ENCODE results near the gene U2SURP.

U2SURP gene

DNA sequence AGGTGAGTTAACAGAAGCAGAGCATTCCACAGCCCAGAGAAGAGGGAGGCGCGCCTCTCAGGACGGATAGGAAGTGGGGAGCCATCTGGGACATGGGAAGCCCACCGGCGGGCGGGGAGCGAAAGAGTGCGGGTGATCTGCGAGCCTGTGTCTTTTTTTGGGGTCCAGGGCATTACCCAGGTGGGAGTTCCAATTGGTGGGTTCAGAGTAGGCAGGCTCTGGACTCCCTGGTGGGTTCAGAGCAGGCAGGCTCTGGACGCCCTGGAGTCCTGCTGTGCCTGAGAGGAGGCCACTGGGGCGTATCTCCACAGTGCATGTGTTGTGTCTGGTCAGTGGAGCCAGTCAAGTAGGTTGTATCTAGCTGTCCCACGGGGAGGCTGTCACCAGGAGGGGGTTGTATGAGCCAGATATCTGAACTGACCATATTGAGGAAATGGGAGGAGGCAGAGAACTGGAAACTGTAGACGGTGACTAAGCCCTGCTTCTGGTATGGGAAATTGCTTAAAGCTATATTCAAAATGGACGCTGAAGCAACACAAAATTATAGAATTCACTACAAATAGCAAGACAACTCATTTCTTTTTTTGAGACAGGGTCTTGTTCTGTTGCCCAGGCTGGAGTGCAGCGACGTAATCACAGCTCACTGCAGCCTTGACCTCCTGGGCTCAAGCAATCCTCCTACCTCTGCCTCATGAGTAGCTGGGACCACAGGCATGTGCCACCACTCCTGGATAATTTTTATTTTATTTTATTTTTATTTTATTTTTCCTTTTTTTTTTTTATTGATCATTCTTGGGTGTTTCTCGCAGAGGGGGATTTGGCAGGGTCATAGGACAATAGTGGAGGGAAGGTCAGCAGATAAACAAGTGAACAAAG lies 83.7 kb downstream of the U2SURP start:
- H3K9me3 ChIP-seq (ENCODE audit: control insufficient read depth, low read length), result peaks cover 7% of the 10 kb centered on the region
- no peak overlapping the region for H3K4me3 ChIP-seq (ENCODE audit: extremely low read depth, insufficient read depth, low read length, poor library complexity, severe bottlenecking)
- WGBS, 2 experiments (ENCODE audit: insufficient coverage in 2 of 2), result 90% methylated on average over 9 to 15 of the region's 17 CpGs
- H3K36me3 ChIP-seq (ENCODE audit: control insufficient read depth, insufficient read depth, low read length), result no peaks in the 10 kb centered on the region
- no peak overlapping the region for H3K27ac ChIP-seq (ENCODE audit: low read depth, low read length, severe bottlenecking)
- H3K4me1 ChIP-seq (ENCODE audit: control insufficient read depth, insufficient read depth, low read length, poor library complexity, severe bottlenecking), result no peaks in the 10 kb centered on the region

DNA sequence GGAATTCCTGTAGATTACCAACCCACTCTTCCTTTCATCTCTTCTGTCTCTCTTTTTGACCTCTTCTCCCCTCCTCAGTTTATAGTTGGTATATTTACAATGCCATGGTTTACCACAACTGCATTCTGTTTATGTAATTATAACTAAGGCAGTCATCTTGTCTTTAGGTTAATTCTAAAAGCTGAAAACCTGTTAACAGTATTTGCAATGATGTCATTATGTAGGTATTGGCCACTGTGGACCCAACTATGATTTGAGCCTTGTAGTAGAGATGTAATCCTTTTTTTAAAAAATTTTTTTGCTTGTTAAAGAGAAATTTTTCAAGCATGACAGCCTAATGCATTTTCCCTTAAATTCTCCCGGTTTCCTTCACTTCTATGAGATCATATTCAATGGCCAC lies 87.5 kb downstream of the U2SURP start:
- peaks cover 7% of the 10 kb centered on the region for H3K9me3 ChIP-seq (ENCODE audit: control insufficient read depth, low read length)
- no peak overlapping the region for H3K27ac ChIP-seq (ENCODE audit: low read depth, low read length, severe bottlenecking)
- H3K4me1 ChIP-seq (ENCODE audit: control insufficient read depth, insufficient read depth, low read length, poor library complexity, severe bottlenecking), result no peaks in the 10 kb centered on the region
- no peaks in the 10 kb centered on the region for H3K36me3 ChIP-seq (ENCODE audit: control insufficient read depth, insufficient read depth, low read length)
- WGBS, 2 experiments (ENCODE audit: insufficient coverage in 2 of 2), result no CpG with 5 or more reads among the region's 1 CpG
- H3K4me3 ChIP-seq (ENCODE audit: extremely low read depth, insufficient read depth, low read length, poor library complexity, severe bottlenecking), result no peak overlapping the region

DNA sequence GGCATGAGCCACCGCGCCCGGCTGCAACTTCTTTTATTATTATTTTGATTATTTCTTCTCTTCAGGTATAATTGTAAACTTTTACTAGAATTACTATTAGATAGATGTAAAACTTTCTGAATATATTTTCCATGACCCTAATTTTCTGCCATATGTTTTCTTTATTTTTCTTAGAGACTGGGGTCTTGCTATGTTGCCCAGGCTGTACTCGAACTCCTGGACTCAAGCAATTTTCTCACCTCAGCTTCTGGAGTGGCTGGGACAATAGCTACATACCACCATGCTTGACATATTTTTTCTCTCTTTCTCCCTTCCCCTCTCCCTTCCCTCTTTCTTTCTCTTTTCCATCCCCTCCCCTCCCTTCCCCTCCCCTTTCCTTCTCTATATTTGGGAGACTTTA lies 88.6 kb downstream of the U2SURP start:
- no peaks in the 10 kb centered on the region for H3K4me1 ChIP-seq (ENCODE audit: control insufficient read depth, insufficient read depth, low read length, poor library complexity, severe bottlenecking)
- H3K36me3 ChIP-seq (ENCODE audit: control insufficient read depth, insufficient read depth, low read length), result no peaks in the 10 kb centered on the region
- no peak overlapping the region for H3K27ac ChIP-seq (ENCODE audit: low read depth, low read length, severe bottlenecking)
- 85 to 88% methylated on average over 1 of the region's 4 CpGs for WGBS, 2 experiments (ENCODE audit: insufficient coverage in 2 of 2)
- peaks cover 2% of the 10 kb centered on the region for H3K9me3 ChIP-seq (ENCODE audit: control insufficient read depth, low read length)
- H3K4me3 ChIP-seq (ENCODE audit: extremely low read depth, insufficient read depth, low read length, poor library complexity, severe bottlenecking), result no peak overlapping the region

DNA sequence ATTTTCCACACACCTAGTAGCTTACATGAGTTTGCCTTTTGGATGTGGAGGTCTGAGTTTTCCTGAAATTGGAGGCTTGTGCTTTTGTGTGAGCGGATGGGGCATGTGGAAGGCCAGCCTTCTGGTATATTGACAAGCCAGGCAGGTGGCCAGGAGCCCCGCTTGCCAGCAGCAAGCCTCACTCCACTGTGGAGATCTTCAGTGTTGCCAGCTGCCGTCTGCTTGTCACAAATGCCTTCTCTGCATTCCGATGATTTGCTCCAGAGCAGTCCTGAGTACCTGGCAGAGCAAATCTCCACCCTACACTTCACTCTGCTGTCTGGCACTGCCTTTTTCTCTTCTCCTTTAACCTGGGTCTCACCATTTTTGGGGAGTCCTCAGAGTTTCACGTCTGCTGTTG lies 89.1 kb downstream of the U2SURP start:
- H3K27ac ChIP-seq (ENCODE audit: low read depth, low read length, severe bottlenecking), result no peak overlapping the region
- H3K9me3 ChIP-seq (ENCODE audit: control insufficient read depth, low read length), result peaks cover 3% of the 10 kb centered on the region
- H3K4me3 ChIP-seq (ENCODE audit: extremely low read depth, insufficient read depth, low read length, poor library complexity, severe bottlenecking), result no peak overlapping the region
- no peaks in the 10 kb centered on the region for H3K4me1 ChIP-seq (ENCODE audit: control insufficient read depth, insufficient read depth, low read length, poor library complexity, severe bottlenecking)
- 53 to 57% methylated on average over 4 to 5 of the region's 5 CpGs for WGBS, 2 experiments (ENCODE audit: insufficient coverage in 2 of 2)
- H3K36me3 ChIP-seq (ENCODE audit: control insufficient read depth, insufficient read depth, low read length), result no peaks in the 10 kb centered on the region

DNA sequence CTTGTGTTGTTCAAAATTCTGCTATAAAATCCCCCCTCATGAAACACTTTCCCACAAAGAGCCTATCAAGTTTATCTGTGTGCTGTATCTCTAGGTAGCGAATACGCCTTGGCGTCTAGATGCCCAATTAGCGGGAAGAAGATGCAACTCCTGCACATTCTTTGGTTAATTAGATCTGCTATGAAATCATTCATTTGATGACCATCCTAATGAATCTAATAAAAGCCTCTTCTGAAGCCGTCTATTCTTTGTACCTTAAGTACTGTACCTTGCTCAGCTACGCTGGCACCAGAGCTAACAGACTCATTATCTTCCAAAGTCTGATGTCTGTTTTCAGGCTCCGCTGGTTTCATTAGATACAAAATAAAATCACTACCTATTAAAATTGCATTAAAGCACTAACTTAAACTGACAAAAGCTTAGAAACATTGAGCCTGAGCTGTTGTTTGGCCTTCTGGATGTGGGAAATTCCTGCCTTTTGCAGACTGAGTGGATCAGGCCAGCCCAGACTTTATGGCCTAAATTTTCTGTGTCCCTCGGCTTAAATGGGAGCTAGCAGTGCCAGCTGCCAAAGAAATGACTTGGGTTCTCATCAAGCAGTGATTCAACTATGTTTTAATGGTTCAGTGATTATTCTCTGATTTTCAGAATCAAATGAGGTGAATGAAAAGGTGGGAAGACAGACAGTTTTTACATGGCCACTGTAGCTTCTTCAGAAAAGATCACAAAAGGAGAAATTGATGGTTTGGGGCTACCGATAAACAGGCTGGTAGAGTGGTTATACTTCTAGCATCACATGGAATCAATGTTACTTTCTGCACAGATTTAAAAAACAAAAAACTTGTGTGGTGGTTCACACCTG lies 89.8 kb downstream of the U2SURP start:
- Histone ChIP-seq H3K36me3 (ENCODE audit: control insufficient read depth, insufficient read depth, low read length) (no peaks in the 10 kb centered on the region), H3K27ac (ENCODE audit: low read depth, low read length, severe bottlenecking) (no peak overlapping the region), H3K9me3 (ENCODE audit: control insufficient read depth, low read length) (peaks cover 10% of the 10 kb centered on the region), H3K4me3 (ENCODE audit: extremely low read depth, insufficient read depth, low read length, poor library complexity, severe bottlenecking) (no peak overlapping the region), H3K4me1 (ENCODE audit: control insufficient read depth, insufficient read depth, low read length, poor library complexity, severe bottlenecking) (no peaks in the 10 kb centered on the region)
- WGBS, 2 experiments (ENCODE audit: insufficient coverage in 2 of 2), result 93 to 96% methylated on average over 6 to 7 of the region's 9 CpGs

DNA sequence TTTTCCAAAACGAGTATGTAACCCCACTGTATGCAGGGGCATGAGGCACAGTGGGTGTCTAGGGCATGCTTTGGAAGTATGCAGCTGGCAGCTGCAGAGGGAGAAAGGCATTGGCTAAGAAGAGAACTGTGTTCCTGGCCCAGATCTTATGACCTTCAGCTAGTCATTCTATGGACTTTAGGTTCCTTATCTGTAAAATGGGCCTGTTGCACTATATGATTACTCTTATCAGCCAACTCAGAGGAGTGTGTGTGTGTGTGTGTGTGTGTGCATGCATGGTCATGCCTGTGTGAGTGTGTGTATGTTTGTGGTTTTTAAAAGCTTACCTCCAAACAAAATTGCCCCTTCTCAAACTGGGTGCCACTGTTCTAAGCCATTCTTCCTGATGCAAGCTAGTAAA lies 90.8 kb downstream of the U2SURP start:
- no peak overlapping the region for H3K27ac ChIP-seq (ENCODE audit: low read depth, low read length, severe bottlenecking)
- peaks cover 17% of the 10 kb centered on the region for H3K9me3 ChIP-seq (ENCODE audit: control insufficient read depth, low read length)
- no peaks in the 10 kb centered on the region for H3K4me1 ChIP-seq (ENCODE audit: control insufficient read depth, insufficient read depth, low read length, poor library complexity, severe bottlenecking)
- 67% methylated on average over 1 of the region's 1 CpG; no CpG with 5 or more reads in 1 of the 2 experiments for WGBS, 2 experiments (ENCODE audit: insufficient coverage in 2 of 2)
- no peak overlapping the region for H3K4me3 ChIP-seq (ENCODE audit: extremely low read depth, insufficient read depth, low read length, poor library complexity, severe bottlenecking)
- no peaks in the 10 kb centered on the region for H3K36me3 ChIP-seq (ENCODE audit: control insufficient read depth, insufficient read depth, low read length)

DNA sequence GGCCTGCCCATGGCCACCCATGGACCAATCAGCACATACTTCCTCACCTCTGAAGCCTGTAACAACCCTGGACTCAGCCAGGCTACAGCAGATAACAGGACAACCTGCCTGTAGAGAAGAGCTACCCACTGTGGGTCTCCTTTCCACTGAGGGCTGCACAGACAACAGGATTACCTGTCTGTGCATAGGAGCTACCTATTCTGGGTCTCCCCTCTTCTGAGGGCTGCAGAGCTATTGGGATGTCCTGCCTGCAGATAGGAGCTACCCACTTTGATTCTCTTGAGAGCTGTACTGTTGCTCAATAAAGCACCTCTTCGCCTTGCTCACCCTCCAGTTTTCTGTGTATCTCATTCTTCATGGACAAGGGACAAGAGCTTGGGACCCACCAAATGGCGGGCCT lies 94.4 kb downstream of the U2SURP start:
- H3K36me3 ChIP-seq (ENCODE audit: control insufficient read depth, insufficient read depth, low read length), result no peaks in the 10 kb centered on the region
- peaks cover 17% of the 10 kb centered on the region for H3K9me3 ChIP-seq (ENCODE audit: control insufficient read depth, low read length)
- no peak overlapping the region for H3K27ac ChIP-seq (ENCODE audit: low read depth, low read length, severe bottlenecking)
- WGBS, 2 experiments (ENCODE audit: insufficient coverage in 2 of 2), result 100% methylated on average over 1 of the region's 2 CpGs; no CpG with 5 or more reads in 1 of the 2 experiments
- no peaks in the 10 kb centered on the region for H3K4me1 ChIP-seq (ENCODE audit: control insufficient read depth, insufficient read depth, low read length, poor library complexity, severe bottlenecking)
- no peak overlapping the region for H3K4me3 ChIP-seq (ENCODE audit: extremely low read depth, insufficient read depth, low read length, poor library complexity, severe bottlenecking)

DNA sequence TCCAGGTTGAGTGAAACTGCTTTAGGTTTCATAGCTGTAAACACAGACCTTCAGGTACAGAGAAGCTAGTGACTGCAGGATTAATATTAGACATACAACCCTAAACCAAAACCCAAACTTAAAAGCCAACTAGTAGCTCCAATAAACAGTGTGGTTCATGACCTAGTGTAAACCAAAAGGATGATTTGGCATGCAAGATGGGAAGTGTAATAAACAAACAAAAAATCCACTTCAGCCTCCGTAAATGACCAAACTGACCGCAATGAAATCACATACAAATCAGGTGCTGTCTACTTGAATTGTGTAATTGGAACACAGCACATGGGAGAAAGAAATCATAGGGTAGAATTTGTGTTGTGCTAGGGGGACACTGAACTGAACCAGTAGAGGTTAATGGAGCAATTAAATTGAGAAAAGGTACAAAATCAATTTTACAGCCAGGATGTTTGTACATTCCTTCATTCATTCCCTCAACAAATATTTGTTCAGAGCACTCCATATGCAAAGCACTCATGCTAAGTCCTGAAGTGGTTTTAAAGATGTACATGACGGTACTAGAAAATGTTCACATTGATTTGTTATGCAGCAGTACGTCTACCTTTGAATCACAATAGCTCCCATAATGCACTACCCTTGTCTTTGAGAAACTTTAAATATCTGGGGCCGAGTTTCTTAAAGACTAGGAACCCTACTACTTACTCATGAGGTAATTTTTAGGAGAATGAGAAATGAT lies 96.8 kb downstream of the U2SURP start:
- H3K36me3 ChIP-seq (ENCODE audit: control insufficient read depth, insufficient read depth, low read length), result no peaks in the 10 kb centered on the region
- no CpG with 5 or more reads among the region's 5 CpGs for WGBS, 2 experiments (ENCODE audit: insufficient coverage in 2 of 2)
- no peak overlapping the region for H3K27ac ChIP-seq (ENCODE audit: low read depth, low read length, severe bottlenecking)
- no peaks in the 10 kb centered on the region for H3K4me1 ChIP-seq (ENCODE audit: control insufficient read depth, insufficient read depth, low read length, poor library complexity, severe bottlenecking)
- peaks cover 17% of the 10 kb centered on the region for H3K9me3 ChIP-seq (ENCODE audit: control insufficient read depth, low read length)
- H3K4me3 ChIP-seq (ENCODE audit: extremely low read depth, insufficient read depth, low read length, poor library complexity, severe bottlenecking), result no peak overlapping the region

DNA sequence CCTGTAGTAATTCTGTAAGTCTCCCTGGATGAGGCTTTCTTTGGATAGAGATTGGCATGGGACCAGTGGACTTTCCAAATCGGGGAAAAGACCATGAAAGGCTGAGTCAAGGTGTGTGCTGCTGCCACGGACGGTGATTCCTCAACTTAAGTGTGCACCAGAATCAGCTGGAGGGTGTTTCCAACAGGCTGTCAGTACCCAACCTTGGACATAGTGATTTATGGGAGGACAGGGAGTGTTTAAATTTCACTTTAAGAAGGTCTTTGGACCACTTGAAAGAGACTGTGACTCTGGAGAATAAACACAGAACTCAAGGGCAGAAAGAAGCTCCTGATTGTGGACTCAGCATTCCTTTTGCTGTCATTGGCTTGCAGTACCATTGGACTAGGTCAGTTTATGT lies 97.8 kb downstream of the U2SURP start:
- Histone ChIP-seq H3K4me3 (ENCODE audit: extremely low read depth, insufficient read depth, low read length, poor library complexity, severe bottlenecking) (no peak overlapping the region), H3K9me3 (ENCODE audit: control insufficient read depth, low read length) (peaks cover 19% of the 10 kb centered on the region), H3K4me1 (ENCODE audit: control insufficient read depth, insufficient read depth, low read length, poor library complexity, severe bottlenecking) (no peaks in the 10 kb centered on the region), H3K27ac (ENCODE audit: low read depth, low read length, severe bottlenecking) (no peak overlapping the region), H3K36me3 (ENCODE audit: control insufficient read depth, insufficient read depth, low read length) (no peaks in the 10 kb centered on the region)
- 96 to 97% methylated on average over 3 of the region's 3 CpGs for WGBS, 2 experiments (ENCODE audit: insufficient coverage in 2 of 2)

DNA sequence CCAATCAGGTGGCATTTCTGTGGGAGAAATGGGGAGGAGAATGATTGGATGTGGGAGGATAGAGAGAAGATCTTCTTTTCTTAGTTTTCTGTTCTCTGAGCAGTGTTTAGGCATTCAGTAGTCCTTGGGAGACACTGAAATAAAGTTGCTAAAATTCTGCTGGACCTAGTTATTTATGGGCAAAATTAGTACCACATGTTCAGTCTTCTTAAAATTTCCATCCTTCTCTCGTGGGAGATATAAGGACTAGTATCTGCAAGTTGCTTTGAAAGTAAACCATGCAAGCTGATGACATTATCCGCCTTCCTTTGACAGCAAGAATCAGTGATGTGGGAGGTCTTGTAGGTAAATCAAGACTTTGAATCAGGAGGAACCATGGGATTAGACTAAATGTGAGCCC lies 98.3 kb downstream of the U2SURP start:
- 100% methylated on average over 1 of the region's 2 CpGs; no CpG with 5 or more reads in 1 of the 2 experiments for WGBS, 2 experiments (ENCODE audit: insufficient coverage in 2 of 2)
- no peak overlapping the region for H3K27ac ChIP-seq (ENCODE audit: low read depth, low read length, severe bottlenecking)

More for the DNA sequence above, 98.3 kb downstream of the U2SURP start:
- H3K4me1 ChIP-seq (ENCODE audit: control insufficient read depth, insufficient read depth, low read length, poor library complexity, severe bottlenecking), result no peaks in the 10 kb centered on the region
- H3K4me3 ChIP-seq (ENCODE audit: extremely low read depth, insufficient read depth, low read length, poor library complexity, severe bottlenecking), result no peak overlapping the region
- H3K36me3 ChIP-seq (ENCODE audit: control insufficient read depth, insufficient read depth, low read length), result no peaks in the 10 kb centered on the region
- H3K9me3 ChIP-seq (ENCODE audit: control insufficient read depth, low read length), result peaks cover 23% of the 10 kb centered on the region
